Trophoblast cell (in vitro differentiated cells and primary cell): ENCODE measurements around the gene ANXA9.

Experiments used
- DNase-seq, 2 donors: peaks; one replicate each; pipeline ENCODE4 v3.0.0-alpha.2; 2016
- H2AFZ ChIP-seq: 2 replicates; pipeline ENCODE4 v1.6.1; 2013; ENCODE audit warnings: low read length, moderate library complexity, mild to moderate bottlenecking; ENCODE audit not compliant: insufficient read depth, poor library complexity
- H2AK5ac ChIP-seq: 2 replicates; pipeline ENCODE4 v1.6.1; 2013; ENCODE audit warnings: mild to moderate bottlenecking, low read length
- H2BK120ac ChIP-seq: 2 replicates; pipeline ENCODE4 v1.6.1; 2013; ENCODE audit warnings: low read length, mild to moderate bottlenecking, moderate library complexity; ENCODE audit not compliant: insufficient read depth, poor library complexity
- H2BK12ac ChIP-seq: 2 replicates; pipeline ENCODE4 v1.6.1; 2013; ENCODE audit warnings: mild to moderate bottlenecking, low read length, moderate library complexity
- H2BK5ac ChIP-seq: 2 replicates; pipeline ENCODE4 v1.6.1; 2013; ENCODE audit warnings: low read length, low read depth, moderate library complexity, mild to moderate bottlenecking; ENCODE audit not compliant: poor library complexity
- H3K14ac ChIP-seq: 2 replicates; pipeline ENCODE4 v1.6.1; 2013; ENCODE audit warnings: mild to moderate bottlenecking, low read length
- H3K18ac ChIP-seq: 2 replicates; pipeline ENCODE4 v1.6.1; 2013; ENCODE audit warnings: mild to moderate bottlenecking, low read length
- H3K23ac ChIP-seq: 2 replicates; pipeline ENCODE4 v1.6.1; 2013; ENCODE audit warnings: low read length
- H3K27ac ChIP-seq: 2 replicates; pipeline ENCODE4 v1.5.1; 2013; ENCODE audit warnings: low read depth, mild to moderate bottlenecking, inconsistent platforms, low read length, moderate library complexity
- H3K27me3 ChIP-seq: 2 replicates; pipeline ENCODE4 v1.6.1; 2013; ENCODE audit warnings: inconsistent platforms, mild to moderate bottlenecking, low read length, moderate library complexity; ENCODE audit not compliant: insufficient read depth
- H3K36me3 ChIP-seq, 2 experiments: 1 replicate in 1 of 2; 2 replicates in 1 of 2; pipeline ENCODE4 v1.6.1; 2013; ENCODE audit warnings: low read length in 2 of 2, mild to moderate bottlenecking in 2 of 2, moderate library complexity in 1 of 2; ENCODE audit not compliant: insufficient read depth in 2 of 2, control insufficient read depth in 1 of 2
- H3K4ac ChIP-seq: 2 replicates; pipeline ENCODE4 v1.6.1; 2013; ENCODE audit warnings: low read depth, mild to moderate bottlenecking, low read length, moderate library complexity
- H3K4me1 ChIP-seq, 2 experiments: 1 replicate in 1 of 2; 2 replicates in 1 of 2; pipeline ENCODE4 v1.6.1; 2013; ENCODE audit warnings: low read length in 2 of 2, mild to moderate bottlenecking in 2 of 2, moderate library complexity in 1 of 2; ENCODE audit not compliant: insufficient read depth in 2 of 2, control insufficient read depth in 1 of 2
- H3K4me2 ChIP-seq: 2 replicates; pipeline ENCODE4 v1.6.1; 2013; ENCODE audit warnings: inconsistent platforms, mild to moderate bottlenecking, low read length, moderate library complexity
- H3K4me3 ChIP-seq: 2 replicates; pipeline ENCODE4 v1.5.1; 2013; ENCODE audit warnings: mild to moderate bottlenecking, low read depth, low read length, inconsistent platforms
- H3K79me1 ChIP-seq: one replicate; pipeline ENCODE4 v1.6.1; 2013; ENCODE audit warnings: low read length
- H3K79me2 ChIP-seq: 2 replicates; pipeline ENCODE4 v1.6.1; 2013; ENCODE audit warnings: low read length, mild to moderate bottlenecking; ENCODE audit not compliant: control insufficient read depth, insufficient read depth, poor library complexity
- H3K9ac ChIP-seq: 2 replicates; pipeline ENCODE4 v1.6.1; 2013; ENCODE audit warnings: mild to moderate bottlenecking, low read length
- H3K9me3 ChIP-seq: 2 replicates; pipeline ENCODE4 v1.6.1; 2013; ENCODE audit warnings: low read depth, mild to moderate bottlenecking, control low read depth, inconsistent platforms, low read length; ENCODE audit not compliant: insufficient read depth
- H4K12ac ChIP-seq: 2 replicates; pipeline ENCODE4 v1.6.1; 2013; ENCODE audit warnings: low read depth, mild to moderate bottlenecking, low read length, moderate library complexity
- H4K8ac ChIP-seq: 2 replicates; pipeline ENCODE4 v1.6.1; 2013; ENCODE audit warnings: low read depth, mild to moderate bottlenecking, low read length, moderate library complexity
- H4K91ac ChIP-seq: one replicate; pipeline ENCODE4 v1.6.1; 2013; ENCODE audit warnings: low read depth, mild to moderate bottlenecking, low read length, moderate library complexity
- WGBS: extraction: QIAGEN DNeasy Blood & Tissue Kit; methylation state at CpG from one replicate; pipeline ENCODE4 v1.1.7; 2013; ENCODE audit warnings: missing lambda C conversion rate; ENCODE audit not compliant: insufficient read length, insufficient coverage; ENCODE audit errors: extremely low coverage; 5-methylcytosine and 5-hydroxymethylcytosine counted together

Gene ANXA9

GRCh38 chr1:151035167-151035566 lies 53.1 kb downstream of the ANXA9 start:
- Histone ChIP-seq H3K36me3 (peaks cover 6 to 10% of the 10 kb centered on the region in 2 experiments), H2BK5ac (no peak overlapping the region), H3K4me2 (no peak overlapping the region), H3K27ac (no peak overlapping the region), H3K4me3 (no peak overlapping the region), H3K79me2 (no peaks in the 10 kb centered on the region), H2BK120ac (no peak overlapping the region), H3K18ac (no peak overlapping the region), H4K8ac (no peak overlapping the region), H2BK12ac (no peak overlapping the region), H3K4ac (no peak overlapping the region), H2AFZ (no peak overlapping the region), H2AK5ac (no peak overlapping the region), H3K14ac (no peak overlapping the region), H4K91ac (no peak overlapping the region), H3K27me3 (no peaks in the 10 kb centered on the region), H4K12ac (no peak overlapping the region), H3K9me3 (no peaks in the 10 kb centered on the region), H3K79me1 (no peaks in the 10 kb centered on the region), H3K23ac (no peak overlapping the region), H3K4me1 (peaks cover 0 to 3% of the 10 kb centered on the region in 2 experiments), H3K9ac (no peak overlapping the region)
- WGBS, result no CpG with 5 or more reads among the region's 3 CpGs
- DNase-seq, result no peak

DNA sequence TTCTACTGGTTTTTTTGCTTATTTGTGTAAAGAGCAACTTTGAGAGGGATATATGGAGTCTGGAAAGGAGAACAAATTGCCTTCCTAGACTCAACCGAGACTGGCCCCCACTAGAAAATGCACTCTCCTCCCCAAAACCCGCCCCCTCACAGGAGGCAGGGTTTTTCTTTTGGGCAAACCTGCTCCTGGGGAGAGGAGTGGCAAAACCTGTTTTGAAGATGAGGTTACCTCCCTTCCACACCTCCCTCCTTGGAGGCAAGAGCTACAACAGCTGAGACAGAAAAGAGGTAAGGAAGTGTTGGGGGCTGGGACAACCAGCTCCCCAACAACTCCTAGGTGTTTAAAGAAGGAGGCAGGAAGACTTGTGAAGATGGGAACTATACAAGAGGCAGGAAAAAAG lies 54.3 kb downstream of the ANXA9 start, which contains the start of gene BNIPL:
TSS of gene BNIPL (plus strand) at position 231 of the 400 bp plus-strand sequence. CDS start at position 371, 140 bp downstream.
- no peak within 1 kb of the TSS for H3K9ac ChIP-seq
- no peaks in the 10 kb centered on the region for H3K79me1 ChIP-seq
- no peak within 1 kb of the TSS for H2BK120ac ChIP-seq
- WGBS, result no CpG with 5 or more reads among the region's 2 CpGs
- no peak within 1 kb of the TSS for H3K14ac ChIP-seq
- no peak within 1 kb of the TSS for H3K4ac ChIP-seq
- no peak within 1 kb of the TSS for H2AFZ ChIP-seq
- no peak within 1 kb of the TSS for H3K27ac ChIP-seq
- H4K8ac ChIP-seq, result no peak within 1 kb of the TSS
- H3K36me3 ChIP-seq, result peaks cover 6 to 9% of the 10 kb centered on the region in 2 experiments
- no peak within 1 kb of the TSS for H2AK5ac ChIP-seq
- no peak within 1 kb of the TSS for H3K4me3 ChIP-seq
- no peak for DNase-seq
- H2BK5ac ChIP-seq, result no peak within 1 kb of the TSS
- no peak within 1 kb of the TSS for H3K18ac ChIP-seq
- no peak within 1 kb of the TSS for H2BK12ac ChIP-seq
- no peaks in the 10 kb centered on the region for H3K9me3 ChIP-seq
- no peak within 1 kb of the TSS for H4K12ac ChIP-seq
- H4K91ac ChIP-seq, result no peak within 1 kb of the TSS
- no peaks in the 10 kb centered on the region for H3K27me3 ChIP-seq
- no peaks in the 10 kb centered on the region for H3K79me2 ChIP-seq
- no peak within 1 kb of the TSS for H3K23ac ChIP-seq
- peaks cover 0 to 3% of the 10 kb centered on the region in 2 experiments for H3K4me1 ChIP-seq
- no peak within 1 kb of the TSS for H3K4me2 ChIP-seq

GRCh38 chr1:151037032-151037431 lies 54.9 kb downstream of the ANXA9 start:
- H4K8ac ChIP-seq, result no peak overlapping the region
- no peak overlapping the region for H2AK5ac ChIP-seq
- H3K4me3 ChIP-seq, result no peak overlapping the region
- no peak overlapping the region for H2AFZ ChIP-seq
- no peaks in the 10 kb centered on the region for H3K9me3 ChIP-seq
- no peak overlapping the region for H3K14ac ChIP-seq
- no peak overlapping the region for H3K23ac ChIP-seq
- no peak overlapping the region for H3K9ac ChIP-seq
- no peak overlapping the region for H3K4me2 ChIP-seq
- peaks cover 0 to 3% of the 10 kb centered on the region in 2 experiments for H3K4me1 ChIP-seq
- H3K27me3 ChIP-seq, result no peaks in the 10 kb centered on the region
- H2BK120ac ChIP-seq, result no peak overlapping the region
- no peak overlapping the region for H4K91ac ChIP-seq
- H2BK12ac ChIP-seq, result no peak overlapping the region
- no peak for DNase-seq
- H2BK5ac ChIP-seq, result no peak overlapping the region
- no peak overlapping the region for H3K27ac ChIP-seq
- H3K4ac ChIP-seq, result no peak overlapping the region
- no peak overlapping the region for H3K18ac ChIP-seq
- H3K79me1 ChIP-seq, result no peaks in the 10 kb centered on the region
- no peaks in the 10 kb centered on the region for H3K79me2 ChIP-seq
- WGBS, result no CpG with 5 or more reads among the region's 6 CpGs
- no peak overlapping the region for H4K12ac ChIP-seq
- peaks cover 6 to 7% of the 10 kb centered on the region in 2 experiments for H3K36me3 ChIP-seq

DNA sequence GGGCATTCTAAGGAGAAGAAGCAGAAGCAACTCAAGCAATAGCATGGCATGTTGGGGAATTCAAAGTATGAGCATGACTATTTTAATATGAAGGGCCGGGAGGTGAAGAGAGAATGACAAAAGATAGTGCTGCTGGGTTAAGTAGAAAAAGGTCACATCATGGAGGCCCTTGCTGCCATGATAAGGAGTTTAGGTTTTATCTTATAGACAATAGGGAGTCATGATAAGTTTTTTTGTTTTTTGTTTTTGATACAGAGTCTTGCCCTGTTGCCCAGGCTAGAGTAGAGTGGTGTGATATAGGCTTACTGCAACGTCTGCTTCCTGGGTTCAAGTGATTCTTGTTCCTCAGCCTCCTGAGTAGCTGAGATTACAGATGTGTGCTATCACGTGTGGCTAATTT lies 57.4 kb downstream of the ANXA9 start:
- no peak overlapping the region for H2BK5ac ChIP-seq
- H3K23ac ChIP-seq, result no peak overlapping the region
- no peak overlapping the region for H3K4me2 ChIP-seq
- no peaks in the 10 kb centered on the region for H3K36me3 ChIP-seq
- no peaks in the 10 kb centered on the region for H3K79me1 ChIP-seq
- peaks cover 2% of the 10 kb centered on the region for H3K9me3 ChIP-seq
- no peaks in the 10 kb centered on the region for H3K79me2 ChIP-seq
- H3K4ac ChIP-seq, result no peak overlapping the region
- H3K4me1 ChIP-seq, result peaks cover 0 to 3% of the 10 kb centered on the region in 2 experiments
- no peak overlapping the region for H3K27ac ChIP-seq
- H4K91ac ChIP-seq, result no peak overlapping the region
- no peaks in the 10 kb centered on the region for H3K27me3 ChIP-seq
- no peak for DNase-seq
- no peak overlapping the region for H2BK12ac ChIP-seq
- no peak overlapping the region for H3K14ac ChIP-seq
- H2AFZ ChIP-seq, result no peak overlapping the region
- H2BK120ac ChIP-seq, result no peak overlapping the region
- no peak overlapping the region for H4K12ac ChIP-seq
- H4K8ac ChIP-seq, result no peak overlapping the region
- H3K18ac ChIP-seq, result no peak overlapping the region
- H3K4me3 ChIP-seq, result no peak overlapping the region
- no peak overlapping the region for H3K9ac ChIP-seq
- no peak overlapping the region for H2AK5ac ChIP-seq
- no CpG with 5 or more reads among the region's 3 CpGs for WGBS
